ACC112 (cell line): ENCODE measurements around the gene SOWAHC.

ENCODE experiments used
- H2AFZ ChIP-seq: fragments of 200-600 bp; sonication (generic); one replicate; pipeline ENCODE4 v1.6.0; 2017; ENCODE audit warnings: antibody characterized with exemption, low read length; ENCODE audit not compliant: unreplicated experiment
- H3K27ac ChIP-seq: fragments of 200-600 bp; sonication (generic); 2 replicates; pipeline ENCODE4 v1.5.1; 2014; ENCODE audit warnings: low read depth, mild to moderate bottlenecking, antibody characterized with exemption, low read length, moderate library complexity
- H3K27me3 ChIP-seq: fragments of 200-600 bp; sonication (generic); 2 replicates; pipeline ENCODE4 v1.6.1; 2014; ENCODE audit warnings: mild to moderate bottlenecking, antibody characterized with exemption, low read length, moderate library complexity, mixed read lengths; ENCODE audit not compliant: insufficient read depth
- H3K36me3 ChIP-seq: fragments of 200-600 bp; sonication (generic); 2 replicates; pipeline ENCODE4 v1.6.1; 2016; ENCODE audit warnings: mild to moderate bottlenecking, antibody characterized with exemption, low read length, moderate library complexity, mixed read lengths; ENCODE audit not compliant: insufficient read depth
- H3K4me1 ChIP-seq: fragments of 200-600 bp; sonication (generic); one replicate; pipeline ENCODE4 v1.6.1; 2016; ENCODE audit warnings: low read length, mixed read lengths; ENCODE audit not compliant: insufficient read depth, unreplicated experiment, control insufficient read depth
- H3K4me3 ChIP-seq: fragments of 200-600 bp; sonication (generic); 2 replicates; pipeline ENCODE4 v1.5.1; 2014; ENCODE audit warnings: mild to moderate bottlenecking, low read depth, low read length
- H3K79me2 ChIP-seq: fragments of 200-600 bp; sonication (generic); one replicate; pipeline ENCODE4 v1.6.0; 2016; ENCODE audit warnings: low read length; ENCODE audit not compliant: control insufficient read depth, unreplicated experiment, insufficient read depth

The SOWAHC gene

GRCh38 chr2:109601783-109602182, 12.4 kb upstream of the SOWAHC start:
- Histone ChIP-seq H3K27ac (no peak overlapping the region), H3K79me2 (peaks cover 74% of the 10 kb centered on the region), H2AFZ (no peak overlapping the region), H3K36me3 (peaks cover 4% of the 10 kb centered on the region; the same call in 1 of the 2 replicates), H3K4me3 (no peak overlapping the region), H3K27me3 (no peaks in the 10 kb centered on the region), H3K4me1 (peaks cover 25% of the 10 kb centered on the region)

- Histone ChIP-seq H3K27ac (no peak overlapping the region), H2AFZ (no peak overlapping the region), H3K4me1 (peaks cover 34% of the 10 kb centered on the region), H3K4me3 (no peak overlapping the region), H3K36me3 (peaks cover 4% of the 10 kb centered on the region; the same call in 1 of the 2 replicates), H3K79me2 (peaks cover 74% of the 10 kb centered on the region), H3K27me3 (no peaks in the 10 kb centered on the region)
Measured at GRCh38 chr2:109602617-109603188, 11.5 kb upstream of the SOWAHC start.

- H3K79me2 ChIP-seq, result peaks cover 80% of the 10 kb centered on the region
- H3K4me3 ChIP-seq, result no peak overlapping the region
- H3K4me1 ChIP-seq, result peaks cover 50% of the 10 kb centered on the region
- peaks cover 4% of the 10 kb centered on the region; the same call in 1 of the 2 replicates for H3K36me3 ChIP-seq
- peak overlapping the region; percentile 52 for H3K27ac ChIP-seq
- no peaks in the 10 kb centered on the region for H3K27me3 ChIP-seq
- H2AFZ ChIP-seq, result no peak overlapping the region
Measured at GRCh38 chr2:109604597-109604996, 9.6 kb upstream of the SOWAHC start.

- Histone ChIP-seq H2AFZ (no peak overlapping the region), H3K27ac (peak overlapping the region; percentile 79), H3K36me3 (no peaks in the 10 kb centered on the region), H3K4me3 (peak overlapping the region; percentile 2), H3K27me3 (no peaks in the 10 kb centered on the region), H3K79me2 (peaks cover 82% of the 10 kb centered on the region), H3K4me1 (peaks cover 65% of the 10 kb centered on the region)
Measured at GRCh38 chr2:109607766-109608165, 6.4 kb upstream of the SOWAHC start.

- Histone ChIP-seq H3K4me1 (peaks cover 62% of the 10 kb centered on the region), H2AFZ (no peak overlapping the region), H3K36me3 (no peaks in the 10 kb centered on the region), H3K4me3 (peak overlapping the region; percentile 59), H3K79me2 (peaks cover 80% of the 10 kb centered on the region), H3K27ac (peak overlapping the region; percentile 79), H3K27me3 (no peaks in the 10 kb centered on the region)
Measured at GRCh38 chr2:109609352-109610024, 4.7 kb upstream of the SOWAHC start.

- H3K36me3 ChIP-seq, result no peaks in the 10 kb centered on the region
- H3K79me2 ChIP-seq, result peaks cover 87% of the 10 kb centered on the region
- peak overlapping the region; percentile 91 for H3K27ac ChIP-seq
- no peak overlapping the region for H2AFZ ChIP-seq
- peak overlapping the region; percentile 96 for H3K4me3 ChIP-seq
- H3K4me1 ChIP-seq, result peaks cover 50% of the 10 kb centered on the region
- H3K27me3 ChIP-seq, result no peaks in the 10 kb centered on the region
Measured at GRCh38 chr2:109611467-109612095, 2.6 kb upstream of the SOWAHC start.

- peak overlapping the region; percentile 91 for H3K27ac ChIP-seq
- peak overlapping the region; percentile 96 for H3K4me3 ChIP-seq
- H3K79me2 ChIP-seq, result peaks cover 70% of the 10 kb centered on the region
Measured at GRCh38 chr2:109613081-109613921, 863 bp upstream of the SOWAHC start.

GRCh38 chr2:109614715-109615636, 812 bp downstream of the SOWAHC start:
- H3K27me3 ChIP-seq, result no peaks in the 10 kb centered on the region
- H3K79me2 ChIP-seq, result peaks cover 54% of the 10 kb centered on the region
- H3K4me3 ChIP-seq, result peak overlapping the region; percentile 96
- peaks cover 25% of the 10 kb centered on the region for H3K4me1 ChIP-seq
- no peaks in the 10 kb centered on the region for H3K36me3 ChIP-seq
- H3K27ac ChIP-seq, result peak overlapping the region; percentile 28; the same call in 1 of the 2 replicates
- H2AFZ ChIP-seq, result peak overlapping the region; percentile 55

More at GRCh38 chr2:109613081-109613921, 863 bp upstream of the SOWAHC start:
- Histone ChIP-seq H3K36me3 (no peaks in the 10 kb centered on the region), H3K4me1 (peaks cover 39% of the 10 kb centered on the region), H3K27me3 (no peaks in the 10 kb centered on the region), H2AFZ (peak overlapping the region; percentile 20)

GRCh38 chr2:109615637-109616144, 1.5 kb downstream of the SOWAHC start:
- Histone ChIP-seq H3K79me2 (peaks cover 46% of the 10 kb centered on the region), H2AFZ (no peak overlapping the region), H3K27ac (no peak overlapping the region)

More at GRCh38 chr2:109615637-109616144, 1.5 kb downstream of the SOWAHC start:
- Histone ChIP-seq H3K4me1 (peaks cover 25% of the 10 kb centered on the region), H3K36me3 (no peaks in the 10 kb centered on the region), H3K27me3 (no peaks in the 10 kb centered on the region), H3K4me3 (peak overlapping the region; percentile 96)
